NCI-H1694 treated with DMSO at 0.1 percent for 48 hours (cell line): ENCODE measurements around the gene TPCN1.

Experiments used
- DNase-seq: peaks from one replicate; lab custom pipeline; 2025; lab: John Stamatoyannopoulos, UW

Gene TPCN1

GRCh38 chr12:113242026-113242418 lies 20.8 kb downstream of the TPCN1 start:
- no peak for DNase-seq

GRCh38 chr12:113242560-113242959 lies 21.3 kb downstream of the TPCN1 start:
- no peak for DNase-seq

- peak; percentile 78 for DNase-seq
Measured at GRCh38 chr12:113244047-113244460, 22.8 kb downstream of the TPCN1 start.

DNA sequence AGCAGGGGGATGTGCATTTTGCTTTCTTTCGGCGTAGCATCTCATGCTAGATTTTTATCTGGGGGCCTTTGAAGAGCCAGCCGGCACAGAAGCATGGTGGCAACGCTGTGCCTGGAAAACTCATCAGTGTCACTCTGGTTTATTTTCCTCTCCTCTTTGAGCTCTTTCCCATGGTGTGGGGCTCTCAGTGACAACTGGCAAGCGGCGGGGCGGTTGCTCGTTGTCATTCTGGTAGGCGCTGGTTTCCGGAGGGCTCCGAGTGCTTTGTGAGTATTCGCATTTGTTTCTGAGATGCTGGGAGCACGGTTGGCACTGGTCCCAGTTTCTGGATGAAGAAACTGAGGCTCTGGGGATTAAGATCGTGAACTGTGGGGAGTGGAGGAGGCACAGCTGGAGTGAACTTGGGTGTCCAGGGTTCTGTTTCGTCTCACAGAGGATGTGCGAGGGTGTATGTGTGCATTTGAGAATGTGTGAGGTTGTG lies 23.3 kb downstream of the TPCN1 start:
- DNase-seq: peak; percentile 72

DNA sequence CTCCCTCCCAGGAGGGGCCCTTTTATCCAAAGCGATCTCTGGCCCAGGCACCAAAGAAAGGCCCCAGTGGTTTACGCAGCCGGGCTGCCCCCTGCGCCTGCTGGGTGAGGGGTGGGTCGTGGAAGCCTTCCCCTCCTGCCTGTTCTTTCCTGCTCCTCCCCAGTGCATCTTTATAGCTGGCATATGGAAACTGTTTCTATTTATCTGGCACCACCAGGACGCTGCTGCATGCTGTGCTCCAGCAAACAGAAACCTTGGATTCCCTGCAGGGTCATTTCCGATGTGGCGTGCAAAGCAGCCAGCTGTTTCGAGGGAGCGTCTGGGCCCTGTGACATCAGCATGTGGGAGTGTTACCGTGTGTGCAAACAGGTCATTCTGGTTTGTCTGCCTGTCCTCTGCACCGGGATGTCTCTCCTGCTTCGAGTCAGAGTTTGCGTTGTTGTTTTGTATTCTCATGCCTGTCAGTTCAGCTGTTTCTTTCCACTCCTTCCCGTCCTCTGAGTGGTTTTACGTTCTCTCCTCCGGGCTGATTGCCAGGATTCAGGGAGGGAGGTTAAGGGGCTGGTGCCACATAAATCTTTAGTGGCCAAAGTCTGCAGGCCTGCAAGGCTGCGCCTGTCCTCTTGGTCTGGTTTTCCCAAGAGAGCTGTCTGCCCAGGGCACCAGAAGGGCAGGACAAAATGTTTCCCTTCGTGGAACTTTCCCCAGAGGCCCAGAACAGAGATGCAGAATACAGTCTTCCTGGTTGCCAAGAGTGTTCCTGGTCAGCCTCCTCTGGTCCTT lies 24.6 kb downstream of the TPCN1 start:
- DNase-seq: peak; percentile 93

GRCh38 chr12:113246478-113247122 lies 25.3 kb downstream of the TPCN1 start:
- DNase-seq: no peak

GRCh38 chr12:113247123-113248050 lies 26.1 kb downstream of the TPCN1 start:
- DNase-seq: no peak

DNA sequence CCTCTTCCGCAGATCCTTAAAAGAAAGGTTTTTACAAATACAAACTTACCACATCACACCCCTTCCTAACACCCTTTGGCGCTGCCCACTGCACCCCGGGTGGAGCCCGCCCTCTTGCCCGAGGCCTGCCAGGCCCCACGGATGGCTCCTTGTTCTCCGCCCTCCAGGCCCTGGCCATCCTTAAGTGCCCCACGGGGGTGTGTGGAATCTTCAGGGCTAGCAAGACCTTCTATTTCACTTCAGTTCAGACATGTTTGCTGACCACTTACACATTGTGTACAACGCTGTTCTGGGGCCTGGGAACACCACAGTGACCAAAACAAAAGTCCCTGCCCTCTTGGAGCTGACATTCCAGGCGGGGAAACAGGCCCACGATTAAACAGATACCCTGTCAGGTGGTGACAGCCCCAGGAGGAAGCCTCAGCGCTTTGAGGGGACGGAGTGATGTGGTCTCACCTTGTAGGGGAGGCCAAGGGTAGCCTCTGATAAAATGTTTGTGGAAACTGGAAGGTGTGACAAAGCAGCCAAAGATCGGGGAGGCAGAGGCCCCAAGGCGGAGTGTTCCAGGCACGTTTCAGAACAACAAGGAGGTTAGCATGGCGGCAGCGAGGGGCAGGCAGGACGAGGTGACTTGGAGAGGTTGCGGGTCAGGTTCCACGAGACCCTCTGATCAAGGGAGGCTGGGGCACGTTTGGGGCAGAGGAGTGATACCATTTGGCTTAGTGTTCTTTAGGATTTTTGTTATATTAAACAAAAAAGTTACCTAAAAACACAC lies 27.0 kb downstream of the TPCN1 start:
- no peak for DNase-seq

- no peak for DNase-seq
Measured at GRCh38 chr12:113248842-113249435, 27.7 kb downstream of the TPCN1 start.

DNA sequence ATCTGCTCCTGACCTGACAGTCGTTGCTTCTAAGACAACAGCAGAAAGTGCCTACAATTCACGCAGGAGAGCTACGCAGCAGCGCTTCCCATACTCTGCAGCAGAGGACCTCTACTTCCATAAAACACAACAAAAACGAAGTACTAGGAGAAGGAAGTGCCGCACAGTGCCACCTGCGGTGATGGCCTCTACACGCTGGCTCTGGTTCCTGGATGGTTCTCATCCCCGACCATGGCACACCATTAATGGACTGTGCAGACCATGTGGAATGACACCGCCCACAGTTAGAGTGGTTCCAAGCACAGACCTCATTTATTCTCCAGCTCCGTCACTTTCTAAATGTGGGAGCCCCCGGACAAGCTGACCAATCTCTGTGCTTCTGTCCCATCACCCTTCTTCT lies 28.3 kb downstream of the TPCN1 start:
- no peak for DNase-seq

GRCh38 chr12:113250045-113250444 lies 28.8 kb downstream of the TPCN1 start:
- no peak for DNase-seq

- DNase-seq: no peak
Measured at GRCh38 chr12:113251404-113252070, 30.3 kb downstream of the TPCN1 start.

- DNase-seq: peak; percentile 46
Measured at GRCh38 chr12:113252494-113252893, 31.2 kb downstream of the TPCN1 start.

DNA sequence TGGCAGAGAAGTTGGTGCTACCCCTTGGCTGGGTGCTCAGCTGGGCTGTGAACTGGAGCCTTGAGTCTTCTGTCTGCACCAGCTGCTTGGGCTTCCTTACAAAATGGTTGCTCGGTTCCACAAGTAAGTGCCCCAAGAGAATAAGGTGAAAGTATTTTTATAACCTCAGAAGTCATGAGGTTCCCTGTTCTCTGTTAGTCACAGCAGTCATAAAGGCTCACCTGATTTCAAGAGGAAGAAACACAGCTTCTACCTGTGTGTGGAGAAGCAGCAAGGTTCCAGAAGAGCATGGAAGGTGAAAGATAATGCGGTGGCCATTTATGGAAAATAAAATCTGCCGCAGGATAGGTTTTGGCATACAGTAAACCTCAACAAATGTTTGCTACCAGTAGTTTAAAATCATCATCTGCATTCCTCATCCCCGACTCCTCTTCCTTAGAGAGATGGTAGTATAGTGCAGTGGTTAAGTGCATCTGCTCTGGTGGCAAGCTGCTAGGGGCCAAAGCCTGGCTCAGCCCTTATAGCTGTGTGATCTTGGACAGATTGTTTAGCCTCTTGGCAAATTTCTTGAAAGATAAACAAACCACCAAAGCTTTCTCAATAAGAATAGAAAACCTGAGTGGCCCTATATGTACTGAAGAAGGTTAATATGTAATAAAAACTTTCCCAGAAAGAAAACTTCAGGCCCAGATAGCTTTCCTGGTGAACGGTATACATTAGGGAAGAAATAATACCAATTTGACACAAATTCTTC lies 32.4 kb downstream of the TPCN1 start:
- no peak for DNase-seq

- no peak for DNase-seq
Measured at GRCh38 chr12:113254298-113254697, 33.0 kb downstream of the TPCN1 start.

GRCh38 chr12:113257564-113257963 lies 36.3 kb downstream of the TPCN1 start:
- DNase-seq: no peak

DNA sequence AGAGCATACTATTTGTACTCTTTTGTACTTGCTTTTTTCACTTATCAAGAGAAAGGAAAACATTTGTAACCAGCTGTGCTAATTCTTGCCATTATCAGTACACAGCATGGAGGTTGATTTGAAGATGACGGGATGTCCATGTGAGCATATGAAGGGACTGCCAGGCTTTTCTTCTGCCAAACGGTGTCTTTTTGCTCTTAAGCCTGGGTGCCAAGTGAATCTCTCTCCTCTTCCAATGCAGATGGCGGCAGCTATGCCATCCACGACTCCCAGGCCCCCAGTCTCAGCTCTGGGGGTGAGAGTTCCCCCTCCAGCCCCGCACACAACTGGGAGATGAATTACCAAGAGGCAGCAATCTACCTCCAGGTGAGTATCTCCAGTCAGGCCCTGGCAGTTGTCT lies 38.9 kb downstream of the TPCN1 start:
- no peak for DNase-seq

DNA sequence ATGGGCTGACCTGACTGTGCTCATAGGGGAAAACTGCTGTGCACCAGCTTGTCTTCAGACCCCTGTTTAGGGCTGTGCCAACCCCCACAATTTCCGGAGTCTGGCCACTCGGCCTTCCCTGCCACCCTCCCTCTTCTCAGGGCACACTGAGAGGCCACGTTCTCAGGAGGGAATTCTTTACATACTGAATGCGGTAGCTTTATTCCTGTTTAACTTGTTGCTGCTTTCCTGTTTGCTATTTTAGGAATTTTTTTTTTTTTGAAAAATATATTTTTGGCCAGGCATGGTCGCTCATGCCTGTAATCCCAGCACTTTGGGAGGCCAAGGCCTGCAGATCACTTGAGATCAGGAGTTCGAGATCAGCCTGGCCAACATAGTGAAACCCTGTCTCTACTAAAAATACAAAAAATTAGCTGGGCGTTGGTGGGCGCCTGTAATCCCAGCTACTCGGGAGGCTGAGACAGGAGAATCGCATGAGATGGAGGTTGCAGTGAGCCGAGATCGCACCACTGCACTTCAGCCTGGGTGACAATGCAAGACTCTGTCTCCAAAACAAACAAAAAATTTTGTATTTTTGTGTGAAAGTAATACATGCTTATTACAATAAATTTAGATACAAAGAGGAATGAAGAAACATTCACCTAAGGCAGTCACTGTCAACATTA lies 39.5 kb downstream of the TPCN1 start:
- DNase-seq: no peak

- no peak for DNase-seq
Measured at GRCh38 chr12:113261847-113262470, 40.7 kb downstream of the TPCN1 start.
